ENCODE data around the gene MRGPRX4. TPM values are rescaled to one million over a fixed set of nuclear protein-coding genes. Genes with fewer than 3 reads are reported as not detected.

MRGPRX4 gene
- total RNA-seq, 4 donors from 2014 or later, result not detected

DNA sequence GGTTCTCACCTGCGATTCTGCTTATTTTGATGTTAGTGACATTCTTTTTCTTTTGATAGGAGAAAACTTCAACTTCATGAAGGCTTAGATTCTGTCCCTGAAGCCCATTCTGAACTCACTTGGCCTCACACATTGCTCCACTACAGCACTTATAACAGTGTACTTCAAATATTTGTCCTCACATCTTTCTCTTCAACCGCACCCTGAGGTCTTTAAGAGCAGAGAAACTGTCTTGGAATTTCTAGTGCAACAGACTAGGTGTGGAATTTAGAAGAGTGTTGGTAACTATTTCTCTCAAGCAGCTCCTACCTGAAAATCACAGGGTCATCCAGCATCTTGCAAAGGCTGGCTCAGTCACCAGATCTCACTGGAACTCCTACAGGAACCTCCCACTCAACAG is 32.5 kb upstream of the MRGPRX4 start:
- Histone ChIP-seq H3K4me1 (no peaks in the 10 kb centered on the region), H3K27me3 (peaks cover 9% of the 10 kb centered on the region), H3K27ac (no peak overlapping the region), H3K4me3 (no peak overlapping the region), H3K36me3 (no peaks in the 10 kb centered on the region), H3K9me3 (no peaks in the 10 kb centered on the region)
- 89 to 100% methylated on average over 2 of the region's 2 CpGs for WGBS, 2 donors (ENCODE audit: low coverage in 1 of 2)
- no peak for ATAC-seq
- TF ChIP-seq EP300 (IDR thresholded peaks at IDR 0.05) (no peak), POLR2A (IDR thresholded peaks at IDR 0.05) (no peak), POLR2AphosphoS5 (IDR thresholded peaks at IDR 0.05) (no peak)
- TF ChIP-seq, protein P1, sequence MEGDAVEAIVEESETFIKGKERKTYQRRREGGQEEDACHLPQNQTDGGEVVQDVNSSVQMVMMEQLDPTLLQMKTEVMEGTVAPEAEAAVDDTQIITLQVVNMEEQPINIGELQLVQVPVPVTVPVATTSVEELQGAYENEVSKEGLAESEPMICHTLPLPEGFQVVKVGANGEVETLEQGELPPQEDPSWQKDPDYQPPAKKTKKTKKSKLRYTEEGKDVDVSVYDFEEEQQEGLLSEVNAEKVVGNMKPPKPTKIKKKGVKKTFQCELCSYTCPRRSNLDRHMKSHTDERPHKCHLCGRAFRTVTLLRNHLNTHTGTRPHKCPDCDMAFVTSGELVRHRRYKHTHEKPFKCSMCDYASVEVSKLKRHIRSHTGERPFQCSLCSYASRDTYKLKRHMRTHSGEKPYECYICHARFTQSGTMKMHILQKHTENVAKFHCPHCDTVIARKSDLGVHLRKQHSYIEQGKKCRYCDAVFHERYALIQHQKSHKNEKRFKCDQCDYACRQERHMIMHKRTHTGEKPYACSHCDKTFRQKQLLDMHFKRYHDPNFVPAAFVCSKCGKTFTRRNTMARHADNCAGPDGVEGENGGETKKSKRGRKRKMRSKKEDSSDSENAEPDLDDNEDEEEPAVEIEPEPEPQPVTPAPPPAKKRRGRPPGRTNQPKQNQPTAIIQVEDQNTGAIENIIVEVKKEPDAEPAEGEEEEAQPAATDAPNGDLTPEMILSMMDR (IDR thresholded peaks at IDR 0.05), result no peak

DNA sequence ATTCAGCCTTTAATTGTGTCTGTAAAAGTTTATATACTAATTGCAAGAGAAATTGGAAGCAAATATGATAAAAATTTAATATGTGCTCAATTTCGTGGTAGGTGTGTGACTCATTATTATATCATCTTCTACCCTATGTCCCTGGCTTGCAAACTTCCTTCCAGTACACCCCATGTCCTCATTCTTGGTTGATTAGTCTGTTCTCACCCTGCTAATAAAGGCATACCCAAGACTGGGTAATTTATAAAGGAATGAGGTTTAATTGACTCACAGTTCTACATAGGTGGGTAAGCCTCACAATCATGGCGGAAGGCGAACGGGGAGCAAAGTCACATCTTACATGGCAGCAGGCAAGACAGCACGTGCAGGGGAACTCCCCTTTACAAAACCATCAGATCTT is 28.4 kb upstream of the MRGPRX4 start:
- 54 to 61% methylated on average over 3 to 5 of the region's 5 CpGs for WGBS, 2 donors (ENCODE audit: low coverage in 1 of 2)
- TF ChIP-seq POLR2AphosphoS5 (IDR thresholded peaks at IDR 0.05) (no peak), POLR2A (IDR thresholded peaks at IDR 0.05) (no peak), EP300 (IDR thresholded peaks at IDR 0.05) (no peak)
- TF ChIP-seq, protein P1 (IDR thresholded peaks at IDR 0.05), result no peak
- ATAC-seq, result no peak
- Histone ChIP-seq H3K9me3 (no peaks in the 10 kb centered on the region), H3K4me3 (no peak overlapping the region), H3K4me1 (no peaks in the 10 kb centered on the region), H3K27ac (no peak overlapping the region), H3K27me3 (peaks cover 20% of the 10 kb centered on the region), H3K36me3 (no peaks in the 10 kb centered on the region)

DNA sequence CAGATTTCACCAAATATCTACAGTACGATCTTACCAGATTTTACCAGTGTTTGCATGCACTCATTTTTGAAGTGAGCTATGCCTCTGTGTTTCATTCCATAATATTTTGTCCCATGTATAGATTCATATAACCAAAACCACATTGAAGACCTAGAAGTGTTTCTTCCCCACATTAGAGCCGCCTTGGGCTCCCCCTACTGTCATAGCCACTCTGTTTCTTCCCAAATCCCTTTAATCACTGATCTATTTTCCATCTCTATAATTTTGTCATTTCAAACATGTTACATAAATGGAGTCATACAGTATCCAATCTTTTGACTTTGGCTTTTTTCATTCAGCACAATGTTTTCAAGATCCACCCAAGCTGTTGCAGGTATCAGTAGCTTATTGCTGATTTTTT is 27.6 kb upstream of the MRGPRX4 start:
- H3K27me3 ChIP-seq, result peaks cover 20% of the 10 kb centered on the region
- TF ChIP-seq, protein P1 (IDR thresholded peaks at IDR 0.05), result no peak
- no peak for TF ChIP-seq EP300 (IDR thresholded peaks at IDR 0.05)
- no peak for TF ChIP-seq POLR2A (IDR thresholded peaks at IDR 0.05)
- TF ChIP-seq POLR2AphosphoS5 (IDR thresholded peaks at IDR 0.05), result no peak
- ATAC-seq, result no peak
- H3K27ac ChIP-seq, result no peak overlapping the region
- H3K4me1 ChIP-seq, result no peaks in the 10 kb centered on the region
- no peaks in the 10 kb centered on the region for H3K9me3 ChIP-seq
- no peaks in the 10 kb centered on the region for H3K36me3 ChIP-seq
- 59 to 77% methylated on average over 1 to 2 of the region's 2 CpGs for WGBS, 2 donors (ENCODE audit: low coverage in 1 of 2)
- no peak overlapping the region for H3K4me3 ChIP-seq

DNA sequence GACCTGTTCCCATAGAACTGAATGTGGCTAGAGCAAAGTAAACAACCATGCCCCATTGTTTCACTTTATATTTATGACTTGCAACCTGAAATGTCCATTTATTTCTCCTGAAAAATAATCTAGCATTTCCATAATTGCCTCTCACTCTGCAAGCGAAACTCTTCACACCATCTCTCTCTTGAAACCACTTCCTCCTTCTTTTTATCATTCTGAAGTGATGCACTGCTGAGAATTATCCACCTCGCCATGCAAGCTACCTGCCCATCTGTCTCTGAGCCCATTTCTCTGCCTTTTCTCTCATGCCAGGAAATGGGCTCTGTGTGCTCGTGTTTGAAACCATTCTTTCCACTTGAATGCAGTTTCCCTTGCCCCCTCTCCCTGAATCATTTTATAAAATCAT is 26.8 kb upstream of the MRGPRX4 start:
- no peak overlapping the region for H3K4me3 ChIP-seq
- peaks cover 20% of the 10 kb centered on the region for H3K27me3 ChIP-seq
- 40 to 47% methylated on average over 3 of the region's 3 CpGs for WGBS, 2 donors (ENCODE audit: low coverage in 1 of 2)
- H3K4me1 ChIP-seq, result no peaks in the 10 kb centered on the region
- TF ChIP-seq EP300 (IDR thresholded peaks at IDR 0.05) (no peak), POLR2AphosphoS5 (IDR thresholded peaks at IDR 0.05) (no peak), POLR2A (IDR thresholded peaks at IDR 0.05) (no peak)
- TF ChIP-seq, protein P1 (IDR thresholded peaks at IDR 0.05), result no peak
- ATAC-seq, result no peak
- no peak overlapping the region for H3K27ac ChIP-seq
- no peaks in the 10 kb centered on the region for H3K9me3 ChIP-seq
- no peaks in the 10 kb centered on the region for H3K36me3 ChIP-seq

DNA sequence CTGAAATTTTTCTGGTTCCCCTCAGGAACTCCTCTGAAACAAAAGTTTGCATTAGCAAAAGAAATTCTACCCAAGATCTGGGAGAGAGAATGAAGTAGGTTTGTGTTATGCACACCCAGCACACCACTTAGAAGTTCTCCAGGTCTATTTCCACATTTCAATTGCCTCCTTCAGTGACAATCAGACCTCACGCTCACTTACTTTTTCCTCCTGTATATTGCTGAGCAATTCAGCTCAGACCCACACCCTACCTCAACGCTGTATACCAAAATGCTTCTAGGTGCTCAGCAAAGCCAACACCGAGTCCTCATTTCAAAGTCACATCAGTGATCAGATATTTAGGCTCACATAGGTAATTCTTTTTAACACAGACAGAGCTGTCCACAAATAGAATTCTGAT is 21.1 kb upstream of the MRGPRX4 start:
- Histone ChIP-seq H3K36me3 (no peaks in the 10 kb centered on the region), H3K4me3 (no peak overlapping the region), H3K27me3 (peaks cover 19% of the 10 kb centered on the region), H3K4me1 (no peaks in the 10 kb centered on the region), H3K27ac (no peak overlapping the region), H3K9me3 (no peaks in the 10 kb centered on the region)
- no peak for ATAC-seq
- 83 to 90% methylated on average over 3 of the region's 3 CpGs for WGBS, 2 donors (ENCODE audit: low coverage in 1 of 2)
- TF ChIP-seq EP300 (IDR thresholded peaks at IDR 0.05) (no peak), POLR2A (IDR thresholded peaks at IDR 0.05) (no peak), POLR2AphosphoS5 (IDR thresholded peaks at IDR 0.05) (no peak)
- TF ChIP-seq, protein P1 (IDR thresholded peaks at IDR 0.05), result no peak

Data from gastroesophageal sphincter (tissue), 4 donors.